SK-N-SH treated with all-trans-retinoic acid at 6 μM for 48 hours (cell line): ENCODE data around the gene WIZ.

Experiments
- ATAC-seq: fragments of 200-7000 bp; cut with Tn5 transposase; 3 replicates; pipeline ENCODE4 v1.9.1; 2020; ENCODE audit warnings: mild to moderate bottlenecking, moderate library complexity
- ARNTL ChIP-seq: fragments of 450-650 bp; formaldehyde crosslinking; IDR thresholded peaks from 2 replicates; pipeline ENCODE4 v1.5.0; 2020; ENCODE audit warnings: low read depth, mild to moderate bottlenecking, moderate library complexity, borderline replicate concordance
- BACH2 ChIP-seq: fragments of 250-450 bp; sonication (Bioruptor Pico); IDR thresholded peaks from 2 replicates; pipeline ENCODE4 v1.9.0; 2021; ENCODE audit warnings: mild to moderate bottlenecking, borderline replicate concordance
- CREB5 ChIP-seq: fragments of 250-450 bp; sonication (Bioruptor Pico); IDR thresholded peaks from 2 replicates; pipeline ENCODE4 v1.5.1; 2020; ENCODE audit warnings: low read depth, mild to moderate bottlenecking, moderate library complexity
- CSDC2 ChIP-seq: fragments of 250-450 bp; sonication (Bioruptor Pico); IDR thresholded peaks from 2 replicates; pipeline ENCODE4 v1.5.0; 2020; ENCODE audit warnings: mild to moderate bottlenecking, moderate library complexity
- CSRNP3 ChIP-seq: fragments of 250-450 bp; sonication (Bioruptor Pico); IDR thresholded peaks from 2 replicates; pipeline ENCODE4 v1.5.1; 2021; ENCODE audit warnings: mild to moderate bottlenecking, moderate library complexity
- ESRRG ChIP-seq: fragments of 250-450 bp; sonication (Bioruptor Pico); IDR thresholded peaks from 2 replicates; pipeline ENCODE4 v1.6.1; 2021; ENCODE audit warnings: mild to moderate bottlenecking
- GLIS3 ChIP-seq: fragments of 250-450 bp; sonication (Bioruptor Pico); IDR thresholded peaks from 2 replicates; pipeline ENCODE4 v1.5.0; 2020; ENCODE audit warnings: mild to moderate bottlenecking, moderate library complexity
- OSR1 ChIP-seq: fragments of 250-450 bp; sonication (Bioruptor Pico); IDR thresholded peaks from 2 replicates; pipeline ENCODE4 v1.8.0; 2022; ENCODE audit warnings: moderate library complexity, mild to moderate bottlenecking, inconsistent platforms
- POU6F1 ChIP-seq: fragments of 250-450 bp; sonication (Bioruptor Pico); IDR thresholded peaks from 2 replicates; pipeline ENCODE4 v1.8.0; 2021; ENCODE audit warnings: low read depth, mild to moderate bottlenecking, moderate library complexity, borderline replicate concordance
- PPARA ChIP-seq: fragments of 250-450 bp; sonication (Bioruptor Pico); IDR thresholded peaks from 2 replicates; pipeline ENCODE4 v1.5.0; 2020; ENCODE audit warnings: mild to moderate bottlenecking, borderline replicate concordance
- RARB ChIP-seq: fragments of 250-450 bp; sonication (Bioruptor Pico); IDR thresholded peaks from 2 replicates; pipeline ENCODE4 v1.8.0; 2021; ENCODE audit warnings: mild to moderate bottlenecking, moderate library complexity
- TCF4 ChIP-seq: fragments of 250-450 bp; sonication (Bioruptor Pico); IDR thresholded peaks from 2 replicates; pipeline ENCODE4 v1.8.0; 2021; ENCODE audit warnings: mild to moderate bottlenecking, moderate library complexity, borderline replicate concordance
- TOX ChIP-seq: fragments of 250-450 bp; sonication (Bioruptor Pico); IDR thresholded peaks from 2 replicates; pipeline ENCODE4 v1.8.0; 2021; ENCODE audit warnings: mild to moderate bottlenecking, moderate library complexity, borderline replicate concordance
- ZC3H10 ChIP-seq: fragments of 250-450 bp; sonication (Bioruptor Pico); IDR thresholded peaks from 2 replicates; pipeline ENCODE4 v1.5.1; 2021; ENCODE audit warnings: mild to moderate bottlenecking, moderate library complexity
- ZFP3 ChIP-seq: fragments of 250-450 bp; sonication (Bioruptor Pico); IDR thresholded peaks from 2 replicates; pipeline ENCODE4 v1.5.0; 2020; ENCODE audit warnings: mild to moderate bottlenecking, moderate library complexity
- ZFP30 ChIP-seq: fragments of 450-650 bp; formaldehyde crosslinking; IDR thresholded peaks from 2 replicates; pipeline ENCODE4 v1.5.0; 2022; ENCODE audit warnings: mild to moderate bottlenecking, moderate library complexity
- ZNF565 ChIP-seq: fragments of 450-650 bp; formaldehyde crosslinking; conservative IDR thresholded peaks from 2 replicates; pipeline ENCODE4 v1.5.0; 2020; ENCODE audit warnings: low read depth, mild to moderate bottlenecking, moderate library complexity
- ZNF70 ChIP-seq: fragments of 450-650 bp; formaldehyde crosslinking; IDR thresholded peaks from 2 replicates; pipeline ENCODE4 v1.5.0; 2020; ENCODE audit warnings: mild to moderate bottlenecking, moderate library complexity
- ZNF8 ChIP-seq: fragments of 450-650 bp; formaldehyde crosslinking; IDR thresholded peaks from 2 replicates; pipeline ENCODE4 v1.5.0; 2020; ENCODE audit warnings: mild to moderate bottlenecking, moderate library complexity

Gene WIZ

GRCh38 chr19:15404780-15405211, 45.0 kb downstream of the WIZ start:
- ATAC-seq: no peak
- TF ChIP-seq ZNF70: no peak
- TF ChIP-seq, all 23 proteins: peak for 0

GRCh38 chr19:15404097-15404779, 45.5 kb downstream of the WIZ start:
- ATAC-seq: no peak
- TF ChIP-seq ZNF70: no peak
- TF ChIP-seq PPARA (CRISPR knock-in tag): no peak

- no peak for TF ChIP-seq PPARA (CRISPR knock-in tag)
- TF ChIP-seq POU6F1 (CRISPR knock-in tag): no peak
- no peak for TF ChIP-seq GLIS3 (CRISPR knock-in tag)
- TF ChIP-seq CSDC2 (CRISPR knock-in tag): no peak
- TF ChIP-seq CREB5 (CRISPR knock-in tag): no peak
- TF ChIP-seq ZFP3 (CRISPR knock-in tag): no peak
- no peak for TF ChIP-seq ESRRG (CRISPR knock-in tag)
- TF ChIP-seq ZC3H10 (CRISPR knock-in tag): no peak
- TF ChIP-seq BACH2 (CRISPR knock-in tag): no peak
- ATAC-seq: no peak
These were observed 46.6 kb downstream of the WIZ start for GRCh38 chr19:15403151-15403531.

- ATAC-seq: no peak
- TF ChIP-seq TCF4 (CRISPR knock-in tag) (no peak), ZFP3 (CRISPR knock-in tag) (no peak), TOX (no peak), CREB5 (CRISPR knock-in tag) (no peak), RARB (CRISPR knock-in tag) (no peak), POU6F1 (CRISPR knock-in tag) (no peak), OSR1 (CRISPR knock-in tag) (no peak), CSRNP3 (CRISPR knock-in tag) (no peak), ZNF70 (no peak), ZNF8 (no peak), PPARA (CRISPR knock-in tag) (no peak), ZNF565 (CRISPR knock-in tag) (no peak), ESRRG (CRISPR knock-in tag) (no peak), ARNTL (no peak), ZFP30 (CRISPR knock-in tag) (no peak)
These were observed 47.2 kb downstream of the WIZ start for GRCh38 chr19:15402411-15403150.
